Fibroblast of skin of left biceps (primary cell): ENCODE measurements around the gene ELK1.
"Not testable (repeated sequence)": the region's sequence is repeated elsewhere in the genome, so short reads cannot be mapped to it uniquely, and the experiment has no call there.

Experiments used
- DNase-seq, 2 experiments: peaks; one replicate each; pipeline ENCODE4 v3.0.0-alpha.2; 2013; ENCODE audit warnings: low read depth in 2 of 2

Gene ELK1, protein sequence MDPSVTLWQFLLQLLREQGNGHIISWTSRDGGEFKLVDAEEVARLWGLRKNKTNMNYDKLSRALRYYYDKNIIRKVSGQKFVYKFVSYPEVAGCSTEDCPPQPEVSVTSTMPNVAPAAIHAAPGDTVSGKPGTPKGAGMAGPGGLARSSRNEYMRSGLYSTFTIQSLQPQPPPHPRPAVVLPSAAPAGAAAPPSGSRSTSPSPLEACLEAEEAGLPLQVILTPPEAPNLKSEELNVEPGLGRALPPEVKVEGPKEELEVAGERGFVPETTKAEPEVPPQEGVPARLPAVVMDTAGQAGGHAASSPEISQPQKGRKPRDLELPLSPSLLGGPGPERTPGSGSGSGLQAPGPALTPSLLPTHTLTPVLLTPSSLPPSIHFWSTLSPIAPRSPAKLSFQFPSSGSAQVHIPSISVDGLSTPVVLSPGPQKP

DNA sequence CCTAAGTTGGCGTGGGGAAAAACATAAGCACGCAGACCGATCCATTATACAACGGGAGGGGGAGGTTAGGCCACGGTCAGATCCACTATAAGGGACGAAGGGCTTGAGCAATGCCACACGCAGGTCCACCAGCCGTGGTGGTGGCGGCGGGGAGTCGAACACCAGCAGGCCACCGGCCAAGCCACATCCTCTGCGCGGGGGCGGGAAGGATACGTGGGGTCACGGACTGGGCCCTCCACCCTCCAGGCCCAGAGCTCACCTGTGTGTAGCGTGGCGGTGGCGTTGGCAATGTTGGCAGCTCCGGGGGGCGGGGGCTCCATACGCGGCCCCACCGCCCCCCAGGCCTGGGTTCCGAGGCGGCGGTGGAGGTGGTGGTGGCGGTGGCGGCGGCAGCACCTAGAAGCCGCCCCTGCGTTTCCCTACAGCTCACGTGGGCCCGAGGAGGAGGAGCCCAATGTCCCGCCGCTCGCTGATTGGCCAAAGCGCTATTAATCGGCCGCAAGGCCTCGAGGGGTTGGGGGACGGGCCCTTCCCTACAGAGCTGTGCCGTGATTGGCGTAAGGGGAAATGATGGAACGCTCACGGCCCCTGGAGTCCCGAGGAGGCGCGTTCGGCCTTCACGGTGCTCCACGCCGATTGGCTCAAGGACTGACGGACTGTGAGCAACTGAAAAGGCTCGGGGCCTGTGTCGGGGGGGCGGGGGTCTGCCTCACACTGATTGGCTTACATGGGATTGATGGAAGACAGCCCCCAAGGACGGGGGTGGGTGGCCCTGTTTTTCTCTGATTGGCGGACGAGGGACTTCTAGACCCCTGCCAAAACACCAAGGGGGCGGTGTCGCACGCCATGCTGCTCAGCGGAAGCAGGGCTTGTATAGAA, at the start of gene ELK1:
TSS of gene ELK1 (minus strand) at position 400 of the 879 bp plus-strand sequence. CDS start 9,122 bp downstream, outside the sequence.
- peak; percentile 96 for DNase-seq

DNA sequence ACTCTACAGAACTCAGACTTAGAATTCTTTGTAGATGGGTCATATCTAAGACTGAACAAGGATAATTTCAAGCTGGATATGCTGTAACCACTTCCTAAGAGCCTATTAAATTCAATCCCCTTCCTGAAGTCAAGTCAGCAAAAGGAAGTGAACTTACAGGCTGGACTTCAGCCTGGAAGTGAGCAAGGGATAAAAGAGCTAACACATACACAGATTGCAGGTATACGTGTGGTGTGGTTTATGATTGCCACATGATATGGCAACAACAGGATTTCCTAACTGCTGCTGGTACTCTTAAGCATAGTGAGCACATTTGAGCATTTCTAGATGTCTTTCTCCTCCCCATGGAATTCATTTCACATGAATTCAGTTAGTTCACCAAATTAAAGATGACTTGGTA, 46.8 kb upstream of the ELK1 start:
- no peak for DNase-seq

DNA sequence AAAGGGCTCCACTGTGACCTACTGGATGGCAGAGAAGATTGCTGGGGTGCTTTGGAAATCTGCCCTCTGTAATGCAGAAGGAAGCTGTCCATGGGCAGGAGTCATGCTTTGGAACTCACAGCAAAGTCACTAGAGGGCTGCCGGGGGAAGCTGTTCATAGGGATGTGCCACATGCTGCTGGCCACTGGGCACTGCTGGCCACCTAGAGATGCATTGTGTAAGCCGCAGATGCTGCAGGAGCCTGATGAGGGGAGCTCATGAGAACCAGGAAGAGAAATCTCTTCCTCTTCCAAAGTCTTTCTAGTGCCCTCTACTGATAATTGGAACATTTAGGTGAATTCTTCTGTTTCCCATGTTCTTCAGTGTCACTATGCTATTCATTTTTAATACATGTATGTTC, 39.8 kb upstream of the ELK1 start:
- DNase-seq, result no peak

DNA sequence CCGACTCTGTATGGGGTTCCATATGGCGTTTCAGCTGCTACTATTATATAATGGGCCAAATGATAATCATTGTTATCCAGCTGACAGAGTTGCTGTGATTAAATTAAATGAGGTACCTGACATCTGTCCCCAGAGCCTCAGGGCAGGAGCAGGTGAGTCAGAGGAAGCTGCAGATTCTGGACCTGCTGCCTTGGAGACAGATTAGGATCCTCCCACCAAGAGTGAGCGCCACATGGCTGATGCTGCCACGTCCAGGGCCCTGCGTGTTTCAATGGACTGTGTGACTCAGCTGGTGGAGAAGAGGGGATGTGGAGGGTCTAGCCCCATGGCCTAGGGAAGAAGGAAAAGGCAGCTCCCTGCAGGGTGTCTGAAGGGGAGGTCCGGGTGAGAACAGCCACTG, 36.9 kb upstream of the ELK1 start:
- DNase-seq, result no peak

DNA sequence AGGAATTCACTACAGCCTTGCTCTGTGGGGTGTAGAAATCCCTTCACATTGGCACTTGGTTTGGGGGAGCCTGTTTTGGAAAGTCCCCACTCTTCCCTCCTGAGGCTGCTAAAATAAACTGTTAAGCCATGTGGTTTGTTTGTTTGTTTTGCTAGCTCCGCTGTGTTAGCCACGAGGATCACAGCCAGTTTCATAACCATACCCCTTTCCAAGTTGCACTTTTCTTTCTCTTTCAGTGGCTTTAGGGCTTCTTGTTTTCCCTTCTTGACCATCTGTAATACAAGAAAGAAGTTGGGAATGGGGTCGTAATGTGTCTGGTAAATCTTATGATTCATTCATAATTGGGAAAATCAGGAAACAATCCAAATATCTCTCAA, 33.5 kb upstream of the ELK1 start:
- no peak for DNase-seq

DNA sequence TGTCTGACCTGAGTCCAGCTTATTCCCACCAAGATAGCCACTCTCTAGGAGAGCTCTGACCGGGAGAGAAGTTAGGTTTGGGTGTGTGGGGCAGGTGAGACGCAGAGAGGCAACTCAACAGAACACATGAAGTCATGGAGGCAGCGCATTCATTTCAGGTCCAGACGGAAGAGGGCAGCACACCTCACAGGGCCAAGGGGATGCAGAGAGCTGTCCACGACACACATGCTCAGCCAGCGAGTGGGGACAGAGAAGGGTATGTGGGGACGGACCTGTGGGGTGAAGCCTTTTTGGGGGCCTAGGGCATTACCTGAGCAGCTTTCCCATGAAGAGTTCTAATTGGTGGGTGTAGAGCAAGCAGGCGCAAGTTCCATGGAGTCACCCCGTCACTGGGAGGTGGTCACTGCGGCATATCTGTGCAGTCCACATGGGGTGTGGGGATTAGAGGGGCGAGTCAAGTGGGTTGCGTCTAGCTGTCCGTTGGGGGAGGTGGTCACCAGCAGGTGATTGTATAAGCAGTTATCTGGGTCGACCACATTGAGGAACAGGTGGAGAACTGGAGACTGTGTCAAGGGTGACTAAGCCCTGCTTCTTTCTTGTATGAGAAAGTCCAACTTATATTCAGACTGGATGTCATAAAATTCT, 32.9 kb upstream of the ELK1 start:
- DNase-seq, result no peak

DNA sequence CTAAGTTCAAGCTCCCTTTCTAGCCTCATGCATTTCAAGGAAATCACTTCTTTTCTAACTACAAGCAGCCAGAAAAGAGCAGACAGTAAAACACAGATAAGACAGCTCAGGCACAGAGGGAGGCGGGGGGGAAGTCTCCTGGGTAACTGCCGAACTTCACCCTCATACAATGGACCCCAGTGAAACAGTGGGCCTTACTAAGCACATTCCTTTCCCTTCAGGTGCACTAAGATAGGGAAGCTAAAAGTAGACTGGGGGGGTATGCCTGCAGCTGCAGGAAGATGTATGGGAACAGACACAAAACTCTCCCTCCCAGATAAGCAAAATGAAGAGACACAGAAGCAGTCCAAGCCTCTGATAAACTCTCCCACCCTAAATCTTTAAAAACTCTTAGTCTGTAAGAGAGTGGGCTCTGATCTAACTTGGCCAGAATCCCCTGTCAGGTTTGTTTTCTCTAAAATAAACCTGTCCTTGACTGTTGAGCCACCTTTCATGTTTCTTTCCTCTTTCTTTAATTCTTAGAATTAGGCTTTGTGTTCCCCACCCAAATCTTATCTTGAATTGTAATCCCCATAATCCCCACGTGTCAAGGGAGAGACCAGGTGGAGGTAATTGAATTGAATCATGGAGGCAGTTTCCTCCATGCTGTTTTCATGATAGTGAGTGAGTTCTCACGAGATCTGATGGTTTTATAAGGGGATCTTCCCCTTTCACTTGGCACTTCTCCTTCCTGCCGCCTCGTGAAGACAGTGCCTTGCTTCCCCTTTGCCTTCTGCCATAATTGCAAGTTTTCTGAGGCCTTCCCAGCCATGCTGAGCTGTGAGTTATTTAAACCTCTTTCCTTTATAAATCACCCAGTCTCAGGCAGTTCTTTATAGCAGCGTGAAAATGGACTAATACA, 25.8 kb upstream of the ELK1 start:
- not testable (repeated sequence) for DNase-seq

DNA sequence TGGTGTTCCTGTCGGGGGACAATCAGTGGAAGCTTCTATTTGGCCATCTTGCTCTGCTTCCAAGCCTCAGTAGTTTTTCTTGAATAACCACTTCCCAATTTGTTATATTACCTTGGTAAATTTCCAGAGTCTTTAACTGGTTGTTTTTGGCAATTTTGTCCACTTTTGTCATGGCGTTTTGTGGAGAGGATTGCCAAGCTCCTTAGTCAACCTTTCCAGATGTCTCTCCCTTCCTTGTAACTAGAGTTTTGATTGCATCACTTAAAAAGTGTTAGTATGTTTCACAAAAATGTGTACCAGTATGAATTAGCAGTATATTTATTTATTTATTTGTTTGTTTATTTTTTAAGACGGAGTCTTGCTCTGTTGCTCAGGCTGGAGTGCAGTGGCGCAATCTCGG, 24.4 kb upstream of the ELK1 start:
- DNase-seq, result no peak

DNA sequence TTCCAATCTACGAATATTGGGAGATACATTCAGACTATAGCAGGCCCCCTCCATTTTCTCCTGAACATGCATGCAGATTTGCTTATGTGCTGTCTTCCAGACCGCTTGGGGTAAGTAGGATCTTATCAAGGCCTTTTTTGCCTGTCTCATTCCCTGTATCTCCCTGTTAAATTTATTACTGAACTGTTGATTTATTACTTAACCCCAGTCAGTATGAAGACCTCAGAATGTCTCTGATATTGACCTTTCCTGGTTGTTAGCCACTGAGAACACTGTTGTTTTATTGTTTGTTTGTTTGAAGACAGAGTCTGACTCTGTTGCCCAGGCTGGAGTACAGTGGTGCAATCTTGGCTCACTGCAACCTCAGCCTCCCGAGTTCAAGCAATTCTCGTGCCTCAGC, 15.4 kb upstream of the ELK1 start:
- DNase-seq, result not testable (repeated sequence)

DNA sequence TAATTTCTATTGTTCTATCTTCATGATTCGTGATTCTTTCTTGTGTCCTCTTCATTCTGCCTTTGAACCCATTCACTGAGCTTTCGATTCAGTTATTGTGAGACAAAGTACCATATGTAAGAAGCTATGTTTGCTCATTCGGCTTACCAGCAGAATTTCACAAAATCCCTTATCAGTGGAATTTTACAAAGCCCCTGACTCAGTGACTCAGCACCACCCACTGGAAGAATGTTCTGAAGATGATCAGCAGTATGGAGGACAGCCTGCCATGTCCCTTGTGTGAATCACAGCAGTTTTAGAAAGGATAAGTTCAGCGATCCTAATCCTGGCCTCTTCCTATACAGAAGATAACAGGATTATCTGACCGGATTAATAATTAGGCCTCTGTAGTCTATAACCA, 14.4 kb upstream of the ELK1 start:
- DNase-seq, result no peak

DNA sequence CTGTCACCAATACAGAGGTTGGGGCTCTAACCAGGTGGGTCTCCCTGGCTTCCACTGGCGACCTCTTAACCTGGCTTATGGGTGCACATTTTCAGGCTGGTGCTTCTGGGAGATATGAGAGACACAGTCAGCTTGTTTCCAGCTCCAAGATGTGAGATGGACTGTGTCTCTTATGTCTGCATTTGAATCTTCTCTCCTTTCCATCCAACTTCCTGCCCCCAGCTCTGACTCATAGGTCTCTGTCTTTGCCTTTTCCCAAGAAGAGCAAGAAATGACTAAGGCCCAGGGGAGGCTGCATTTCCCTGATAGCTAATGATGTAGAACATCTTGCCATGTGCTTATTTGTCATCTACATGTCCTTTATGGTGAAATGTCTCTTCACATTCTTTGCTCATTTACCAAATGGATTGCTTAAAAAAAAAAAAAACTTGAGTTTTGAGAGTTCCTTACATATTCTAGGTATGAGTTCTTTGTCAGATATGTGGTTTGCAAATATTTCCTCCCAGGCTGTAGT, 11.8 kb upstream of the ELK1 start:
- peak; percentile 82 to 87 for DNase-seq

DNA sequence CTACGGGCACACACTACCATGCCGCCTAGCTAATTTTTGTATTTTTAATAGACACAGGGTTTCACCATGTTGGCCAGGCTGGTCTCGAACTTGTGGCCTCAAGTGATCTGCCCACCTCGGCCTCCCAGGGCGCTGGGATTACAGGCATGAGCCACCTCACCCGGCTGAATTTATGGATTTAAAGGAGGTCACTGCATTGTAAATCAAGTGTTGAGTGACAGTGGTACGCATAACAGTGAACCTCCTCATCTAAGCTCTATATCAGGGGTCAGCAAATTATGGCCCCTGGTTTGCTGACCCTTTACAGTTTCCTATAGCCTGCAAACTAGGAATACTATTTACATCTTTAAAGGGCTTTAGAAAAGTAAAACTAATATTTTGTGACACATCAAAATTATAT, 11.2 kb upstream of the ELK1 start:
- DNase-seq, result no peak

DNA sequence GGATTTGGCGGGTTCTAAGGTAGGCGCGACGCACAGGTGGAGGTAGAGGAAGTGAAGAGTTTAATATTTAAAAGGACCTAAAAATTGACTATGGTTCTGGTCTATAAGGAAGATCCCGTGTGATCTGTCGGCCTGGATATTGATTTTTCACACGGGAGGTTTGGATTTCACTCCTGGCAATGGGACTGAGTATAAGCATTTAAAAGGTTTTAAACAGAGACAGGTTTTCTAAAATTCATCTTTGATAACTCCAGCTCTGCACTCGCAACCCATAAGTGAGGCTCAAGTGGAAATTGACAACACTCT, 9.0 kb upstream of the ELK1 start:
- DNase-seq, result no peak

DNA sequence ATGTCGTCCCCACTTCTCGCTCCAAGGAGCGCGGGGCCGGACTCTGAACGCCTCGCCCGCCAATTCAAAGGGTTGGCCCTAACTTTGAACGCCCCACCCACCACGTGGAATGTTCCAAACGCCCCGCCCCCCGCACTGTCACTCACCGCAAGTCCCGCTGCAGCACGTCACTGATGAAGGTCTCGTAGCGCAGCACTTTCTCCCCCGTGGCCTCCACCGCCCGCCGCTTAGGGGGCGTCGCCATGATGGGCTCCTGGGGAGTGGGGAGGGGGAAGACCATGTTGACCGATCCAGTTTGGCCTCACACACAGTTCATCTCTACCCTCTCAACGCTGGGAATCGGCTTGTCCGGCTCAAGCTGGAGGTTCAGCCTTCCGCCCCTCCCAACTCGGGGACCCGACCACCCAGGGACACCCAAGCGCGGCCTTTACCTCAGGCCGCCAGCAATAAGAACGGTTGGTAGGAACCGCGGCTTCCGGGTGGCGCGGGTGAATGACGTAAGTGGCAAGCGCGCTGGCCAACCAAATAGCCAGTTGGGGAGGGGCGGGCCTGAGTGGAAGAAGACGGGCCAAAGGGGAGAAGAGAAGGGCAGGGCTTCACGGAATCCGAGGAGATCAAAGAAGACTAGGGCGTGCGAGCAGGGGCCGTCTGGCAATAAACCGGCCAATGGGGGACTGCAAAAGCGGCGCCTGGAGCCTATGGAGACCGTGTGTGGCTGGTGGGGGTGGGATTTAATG, 8.5 kb upstream of the ELK1 start, which contains the start of gene UXT:
TSS of gene UXT (minus strand) at position 497 of the 737 bp plus-strand sequence. CDS start at position 244, 253 bp downstream.
- peak; percentile 91 to 92 for DNase-seq

DNA sequence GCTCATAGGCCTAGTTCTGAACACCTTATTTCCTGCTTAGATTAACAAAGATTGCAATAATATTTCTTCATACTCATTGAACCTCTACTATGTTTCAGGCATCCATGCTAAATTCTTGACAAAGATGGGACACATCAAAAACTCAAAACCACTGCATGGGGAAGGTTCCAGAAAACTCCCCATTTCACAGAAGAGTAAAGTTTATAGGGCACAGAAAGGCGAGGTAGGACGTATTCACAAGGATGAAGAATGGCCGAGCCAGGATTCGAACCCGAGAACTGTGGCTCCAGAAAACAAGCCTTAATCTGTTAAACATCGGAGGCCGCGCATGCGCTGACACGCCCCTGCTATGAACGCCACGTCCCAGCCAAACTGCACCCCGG, 7.9 kb upstream of the ELK1 start:
- no peak for DNase-seq

DNA sequence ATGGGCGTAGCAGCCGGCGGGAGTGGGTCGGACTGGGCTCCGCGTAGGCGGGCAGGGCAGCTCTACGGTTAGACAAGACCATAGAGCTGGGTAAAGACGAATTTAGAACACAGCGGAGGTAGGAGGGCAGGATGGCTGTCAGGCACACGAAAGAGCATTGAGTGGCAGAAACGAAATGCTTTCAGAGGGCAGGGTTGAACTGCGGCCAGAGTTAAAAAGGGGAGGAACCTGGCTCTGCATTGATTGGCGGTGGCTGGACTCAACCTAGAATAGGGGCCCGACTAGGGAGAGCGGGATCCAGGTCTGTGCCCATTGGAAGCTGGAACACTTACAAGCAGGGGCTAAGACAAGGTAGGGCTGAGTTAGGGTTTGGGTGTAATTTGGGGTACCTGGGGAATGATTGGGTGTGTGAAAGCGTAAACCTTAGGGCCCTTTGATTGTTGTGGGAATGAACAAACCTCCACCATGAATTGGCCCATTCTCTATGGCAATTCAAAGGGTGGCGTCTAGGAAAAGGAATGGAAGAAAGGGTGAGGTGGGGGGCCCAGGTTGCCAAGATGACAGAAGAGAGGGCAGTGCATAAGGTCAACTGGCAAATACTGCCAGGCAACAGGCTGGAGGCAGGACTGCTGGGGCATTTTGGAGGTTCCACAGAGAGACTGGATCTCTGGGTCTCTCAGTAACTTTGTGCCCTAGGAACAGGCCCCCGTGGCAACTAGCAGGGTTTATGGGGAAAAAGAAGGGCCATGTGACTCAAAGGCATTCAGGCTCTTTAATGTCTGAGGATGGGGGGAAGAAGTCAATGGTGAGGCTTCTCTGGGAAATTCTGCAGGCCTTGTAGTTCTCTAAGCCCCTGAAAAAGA, 911 bp upstream of the ELK1 start:
- no peak for DNase-seq

DNA sequence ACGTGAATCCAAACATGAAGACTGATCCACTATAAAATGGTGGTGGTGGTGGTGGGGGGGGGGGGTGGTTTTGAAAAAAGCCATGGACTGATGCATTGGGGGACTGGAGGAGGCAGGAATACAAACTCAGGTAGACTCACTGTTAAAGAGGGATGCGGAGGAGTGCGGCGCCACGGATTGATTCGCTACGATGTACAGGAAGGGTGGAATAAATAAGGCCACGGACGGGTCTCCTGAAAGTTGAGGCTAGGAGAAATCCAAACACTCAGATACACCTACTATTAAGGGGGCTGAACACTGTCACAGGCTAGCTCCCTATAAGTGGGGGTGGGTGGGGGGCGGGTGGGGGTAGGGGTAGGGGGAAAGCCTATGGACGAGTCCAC, 591 bp downstream of the ELK1 start:
- no peak for DNase-seq

DNA sequence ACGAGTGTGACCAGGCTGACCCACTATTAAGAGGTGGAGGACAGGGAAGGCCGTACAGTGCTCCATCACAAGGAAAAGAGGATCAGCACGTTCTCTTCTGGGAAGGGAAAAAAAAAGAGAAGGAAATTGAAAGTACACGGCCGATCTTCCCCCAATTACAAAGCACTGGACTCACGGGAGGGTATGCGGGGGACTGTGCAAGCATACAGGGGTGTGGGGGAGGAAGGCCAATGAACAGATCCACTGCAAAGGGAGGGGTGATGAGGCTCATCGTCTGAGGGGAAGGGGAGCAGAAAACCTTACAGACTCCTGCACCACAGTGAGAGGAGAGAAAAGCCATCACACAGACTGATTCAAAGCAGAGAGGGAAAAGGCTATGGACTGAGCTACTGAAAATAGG, 1.1 kb downstream of the ELK1 start:
- DNase-seq, result no peak

DNA sequence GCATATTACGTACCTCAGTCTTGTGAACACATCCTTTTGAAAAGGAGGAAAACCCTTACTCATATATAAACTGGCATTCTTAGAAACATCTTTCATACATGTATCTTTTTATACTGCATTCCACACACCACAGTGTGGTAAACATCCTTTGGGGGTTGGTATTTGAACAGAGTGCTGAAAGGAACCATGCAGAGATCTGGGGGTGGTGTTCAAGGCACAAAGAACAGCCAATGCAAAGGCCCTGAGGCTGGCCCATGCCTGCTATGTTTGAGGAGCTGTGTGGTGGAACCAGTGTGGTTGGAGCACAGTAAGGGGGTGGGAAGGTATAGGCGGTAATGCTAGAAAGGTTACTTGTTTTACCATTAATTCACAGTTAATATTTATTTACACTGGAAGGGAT, 2.0 kb downstream of the ELK1 start:
- no peak for DNase-seq

DNA sequence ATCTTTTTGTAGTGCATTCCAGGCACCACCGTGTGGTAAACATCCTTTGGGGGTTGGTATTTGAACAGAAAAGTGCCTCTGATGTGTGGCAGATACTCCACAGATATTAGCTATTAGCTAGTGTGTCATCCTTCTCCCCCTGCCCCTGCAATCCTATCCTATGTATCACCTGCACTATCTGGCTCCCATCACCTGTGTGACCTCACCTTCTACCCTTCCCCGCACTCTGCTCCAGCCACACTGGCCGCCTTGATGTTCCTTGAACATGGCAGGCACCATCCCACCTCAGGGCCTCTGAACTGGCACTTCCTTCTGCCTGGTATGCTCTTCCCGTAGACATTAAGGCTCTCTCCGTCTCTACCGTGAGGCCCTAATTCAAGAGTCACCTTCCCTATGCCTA, 3.7 kb downstream of the ELK1 start:
- no peak for DNase-seq
